ENCODE measurements around the gene ELMOD1.

- no peak for TF ChIP-seq POLR2AphosphoS5 (IDR thresholded peaks at IDR 0.05; ENCODE audit: low read depth, low read length)
- no peak for TF ChIP-seq SIN3A (IDR thresholded peaks at IDR 0.05; ENCODE audit: borderline replicate concordance, insufficient read depth, low read length)
- TF ChIP-seq, protein P1, sequence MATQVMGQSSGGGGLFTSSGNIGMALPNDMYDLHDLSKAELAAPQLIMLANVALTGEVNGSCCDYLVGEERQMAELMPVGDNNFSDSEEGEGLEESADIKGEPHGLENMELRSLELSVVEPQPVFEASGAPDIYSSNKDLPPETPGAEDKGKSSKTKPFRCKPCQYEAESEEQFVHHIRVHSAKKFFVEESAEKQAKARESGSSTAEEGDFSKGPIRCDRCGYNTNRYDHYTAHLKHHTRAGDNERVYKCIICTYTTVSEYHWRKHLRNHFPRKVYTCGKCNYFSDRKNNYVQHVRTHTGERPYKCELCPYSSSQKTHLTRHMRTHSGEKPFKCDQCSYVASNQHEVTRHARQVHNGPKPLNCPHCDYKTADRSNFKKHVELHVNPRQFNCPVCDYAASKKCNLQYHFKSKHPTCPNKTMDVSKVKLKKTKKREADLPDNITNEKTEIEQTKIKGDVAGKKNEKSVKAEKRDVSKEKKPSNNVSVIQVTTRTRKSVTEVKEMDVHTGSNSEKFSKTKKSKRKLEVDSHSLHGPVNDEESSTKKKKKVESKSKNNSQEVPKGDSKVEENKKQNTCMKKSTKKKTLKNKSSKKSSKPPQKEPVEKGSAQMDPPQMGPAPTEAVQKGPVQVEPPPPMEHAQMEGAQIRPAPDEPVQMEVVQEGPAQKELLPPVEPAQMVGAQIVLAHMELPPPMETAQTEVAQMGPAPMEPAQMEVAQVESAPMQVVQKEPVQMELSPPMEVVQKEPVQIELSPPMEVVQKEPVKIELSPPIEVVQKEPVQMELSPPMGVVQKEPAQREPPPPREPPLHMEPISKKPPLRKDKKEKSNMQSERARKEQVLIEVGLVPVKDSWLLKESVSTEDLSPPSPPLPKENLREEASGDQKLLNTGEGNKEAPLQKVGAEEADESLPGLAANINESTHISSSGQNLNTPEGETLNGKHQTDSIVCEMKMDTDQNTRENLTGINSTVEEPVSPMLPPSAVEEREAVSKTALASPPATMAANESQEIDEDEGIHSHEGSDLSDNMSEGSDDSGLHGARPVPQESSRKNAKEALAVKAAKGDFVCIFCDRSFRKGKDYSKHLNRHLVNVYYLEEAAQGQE (IDR thresholded peaks at IDR 0.05; ENCODE audit: insufficient read depth in 1 of 2, low read depth in 2 of 2, low read length in 2 of 2), result no peak
- TF ChIP-seq TAF1 (IDR thresholded peaks at IDR 0.05; ENCODE audit: borderline replicate concordance, insufficient read depth, low read length), result no peak
- TF ChIP-seq FOXP2 (optimal IDR thresholded peaks at IDR 0.05; ENCODE audit: borderline replicate concordance, extremely low read depth, extremely low read length, insufficient read depth), result no peak
Measured at GRCh38 chr11:107706531-107706930, 115.6 kb downstream of the ELMOD1 start.
